ENCODE measurements around the gene SPACA7.

Gene SPACA7

DNA sequence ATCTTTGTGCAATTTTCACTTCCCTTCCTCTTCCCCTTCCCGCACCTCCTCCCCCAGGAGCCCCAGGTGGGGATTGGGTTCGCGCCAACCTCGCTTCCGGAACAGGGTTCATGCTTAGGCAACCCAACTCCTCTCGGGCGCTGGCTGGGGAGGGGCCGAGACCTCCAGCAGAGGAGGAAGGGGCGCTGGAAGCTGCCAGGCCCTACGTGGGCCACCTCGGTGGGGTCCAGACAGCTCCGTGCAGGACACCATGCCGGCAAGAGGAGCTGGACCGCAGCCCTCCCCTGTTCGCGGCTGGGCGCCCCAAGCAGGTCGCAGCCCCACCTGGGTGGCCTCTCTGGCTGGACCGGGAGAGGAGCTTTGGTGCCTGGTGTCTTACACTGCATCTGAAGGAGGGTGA lies 91.1 kb downstream of the SPACA7 start:
- DNase-seq, result no peak

DNA sequence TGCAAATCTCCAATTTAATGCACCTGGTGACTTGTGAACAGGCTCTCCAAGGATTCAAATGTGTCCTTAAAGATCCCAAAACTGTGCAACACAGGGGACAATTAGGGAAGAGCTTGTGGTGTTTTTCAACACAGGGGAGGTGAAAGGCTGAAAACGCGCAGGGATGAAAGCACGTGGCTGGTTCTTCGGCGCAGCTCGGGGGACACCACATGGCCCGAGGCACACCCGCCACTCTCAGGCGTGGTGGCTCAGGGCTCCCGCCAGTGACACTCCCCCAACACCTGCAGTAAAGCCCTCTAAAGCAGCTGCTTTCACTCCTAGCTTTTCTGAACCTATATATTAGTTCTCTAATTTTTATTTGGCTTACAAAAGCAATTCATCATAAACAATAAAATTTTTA lies 91.9 kb downstream of the SPACA7 start:
- DNase-seq, result no peak

- DNase-seq, result no peak
Observed at GRCh38 chr13:112469071-112469745, 93.1 kb downstream of the SPACA7 start.

DNA sequence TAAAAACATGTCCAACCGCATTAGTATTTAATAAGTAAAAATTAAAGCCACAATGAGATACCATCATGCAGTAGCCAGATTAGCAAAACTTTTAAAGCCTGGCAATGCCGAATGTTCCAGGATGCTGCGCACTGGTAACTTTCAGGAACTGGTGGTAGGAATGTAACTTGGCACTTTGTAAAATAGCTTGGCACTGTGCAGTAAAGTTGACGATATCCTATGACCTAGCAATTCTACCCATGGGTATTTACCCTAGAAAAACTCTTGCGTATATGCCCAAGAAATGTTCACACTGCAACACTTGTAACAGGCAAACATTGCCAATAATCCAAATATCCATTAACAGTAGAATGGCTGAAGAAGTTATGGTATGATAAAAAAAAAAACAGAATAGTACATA lies 97.7 kb downstream of the SPACA7 start:
- DNase-seq, result no peak

GRCh38 chr13:112474869-112475268 lies 98.7 kb downstream of the SPACA7 start:
- no peak for DNase-seq

DNA sequence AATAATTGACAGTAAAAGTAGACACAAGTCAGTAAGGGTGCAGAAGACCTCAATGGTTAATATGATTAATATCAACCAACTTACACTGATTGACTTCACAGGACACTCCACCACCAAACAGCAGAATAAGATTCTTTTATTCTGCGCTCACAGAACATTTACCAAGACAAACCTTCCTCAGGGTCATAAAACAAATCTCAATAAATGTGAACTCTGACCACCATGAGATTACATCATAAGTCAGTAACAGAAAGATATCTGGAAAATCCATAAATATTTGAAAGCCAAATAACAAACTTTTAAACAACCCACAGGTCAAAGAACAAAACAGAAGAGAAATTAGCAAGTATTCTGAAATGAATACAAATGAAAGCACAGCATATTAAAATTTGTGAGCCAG lies 99.7 kb downstream of the SPACA7 start:
- DNase-seq, result no peak

DNA sequence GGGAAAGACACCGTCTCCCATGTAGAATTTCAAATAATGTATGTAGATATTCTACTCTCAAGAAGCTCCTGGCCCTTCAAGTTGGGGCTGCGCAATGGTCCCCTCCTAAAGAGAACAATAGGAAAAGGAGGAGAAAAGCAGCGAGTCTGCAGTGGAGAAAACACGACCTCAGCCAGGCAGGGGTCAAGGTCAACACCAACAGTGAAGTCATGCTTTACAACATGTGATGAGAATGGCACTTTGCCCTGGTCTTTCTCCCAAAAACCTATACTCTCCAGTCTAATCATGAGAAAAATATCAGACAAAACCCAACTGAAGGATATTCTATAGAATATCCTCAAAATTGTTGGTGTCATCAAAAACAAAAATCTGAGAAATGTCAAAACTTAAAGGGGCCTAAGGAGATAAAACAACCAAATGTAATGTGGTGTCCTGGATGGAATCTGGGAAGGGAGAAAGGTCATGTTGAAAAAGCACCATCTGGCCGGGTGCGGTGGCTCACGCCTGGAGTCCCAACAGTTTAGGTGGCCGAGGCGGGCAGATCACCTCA lies 101.0 kb downstream of the SPACA7 start:
- no peak for DNase-seq

GRCh38 chr13:112479389-112479788 lies 103.2 kb downstream of the SPACA7 start:
- no peak for DNase-seq

DNA sequence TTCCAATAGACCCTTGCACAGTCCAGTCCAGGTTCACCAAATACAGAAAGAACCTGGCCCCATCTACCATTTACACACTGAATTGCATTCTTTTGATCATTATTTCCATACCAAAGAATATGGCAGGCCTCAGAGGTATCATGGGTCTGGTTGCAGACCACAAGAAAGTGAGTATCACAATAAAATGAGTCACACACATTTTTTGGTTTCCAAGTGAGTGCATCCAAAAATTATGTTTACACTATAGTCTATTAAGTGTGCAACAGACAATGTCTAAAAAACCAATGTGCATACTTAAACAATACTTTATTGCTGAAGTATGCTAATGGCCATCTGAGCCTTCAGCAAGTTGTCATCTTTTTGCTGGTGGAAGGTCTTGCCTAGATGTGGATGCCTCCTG lies 105.3 kb downstream of the SPACA7 start:
- no peak for DNase-seq

- no peak for DNase-seq
Observed at GRCh38 chr13:112483299-112483698, 107.1 kb downstream of the SPACA7 start.

Data from CD4-positive, alpha-beta T cell treated with Interleukin-4 for 1 hour (primary cell).